GM12878 (cell line): ENCODE measurements around the gene CCNI.

ENCODE experiments used
- ATF2 ChIP-seq: IDR thresholded peaks from 2 replicates; pipeline ENCODE4 v1.6.1; 2012; ENCODE audit warnings: low read length, inconsistent platforms
- CTCF ChIP-seq, 3 experiments: IDR thresholded peaks in 2 of 3; conservative IDR thresholded peaks in 1 of 3; 2 replicates each; pipeline ENCODE4 v1.5.1; 2011; ENCODE audit warnings: low read depth in 3 of 3, low read length in 3 of 3, mild to moderate bottlenecking in 3 of 3, control low read depth in 2 of 3, moderate library complexity in 2 of 3, inconsistent platforms in 1 of 3, mixed read lengths in 1 of 3; ENCODE audit not compliant: control insufficient read depth in 2 of 3, insufficient read depth in 1 of 3; ENCODE audit errors: extremely low read depth in 1 of 3
- EGR1 ChIP-seq, 2 experiments: IDR thresholded peaks; 1 replicate in 1 of 2; 2 replicates in 1 of 2; pipeline ENCODE4 v1.6.1; 2011 to 2012; ENCODE audit warnings: low read depth in 2 of 2, low read length in 2 of 2, borderline replicate concordance in 1 of 2, mild to moderate bottlenecking in 1 of 2, moderate library complexity in 1 of 2
- EZH2 ChIP-seq: IDR thresholded peaks from 2 replicates; pipeline ENCODE4 v1.6.1; 2012; ENCODE audit warnings: low read depth, mild to moderate bottlenecking, control low read depth, inconsistent platforms, low read length, borderline replicate concordance; ENCODE audit not compliant: control insufficient read depth
- MAX ChIP-seq: IDR thresholded peaks from 2 replicates; pipeline ENCODE4 v1.6.1; 2012; ENCODE audit warnings: low read depth, low read length, improper control_type of control experiment
- MEF2A ChIP-seq: IDR thresholded peaks from 2 replicates; pipeline ENCODE4 v1.6.1; 2011; ENCODE audit warnings: low read depth, mild to moderate bottlenecking, low read length, moderate library complexity; ENCODE audit not compliant: insufficient read depth
- MXI1 ChIP-seq: fragments of 150-350 bp; IDR thresholded peaks from 2 replicates; pipeline ENCODE4 v1.6.1; 2011; ENCODE audit warnings: low read depth, mild to moderate bottlenecking, inconsistent platforms, low read length, improper control_type of control experiment
- MYB ChIP-seq: fragments of 150-350 bp; IDR thresholded peaks from 2 replicates; pipeline ENCODE4 v1.6.1; 2014; ENCODE audit warnings: mild to moderate bottlenecking, low read depth, low read length, borderline replicate concordance
- NR2C2 ChIP-seq: IDR thresholded peaks from 2 replicates; pipeline ENCODE4 v1.6.1; 2011; ENCODE audit warnings: borderline replicate concordance, low read depth; ENCODE audit not compliant: control insufficient read depth, insufficient read length
- POLR2A ChIP-seq: IDR thresholded peaks from 2 replicates; pipeline ENCODE4 v1.6.1; 2011; ENCODE audit warnings: low read depth, mild to moderate bottlenecking, low read length
- RFX5 ChIP-seq: IDR thresholded peaks from 2 replicates; pipeline ENCODE4 v1.6.1; 2011; ENCODE audit warnings: low read depth, low read length, improper control_type of control experiment
- SMAD1 ChIP-seq: fragments of 450-650 bp; IDR thresholded peaks from 2 replicates; pipeline ENCODE4 v1.6.1; 2018; ENCODE audit warnings: mild to moderate bottlenecking, low read depth; ENCODE audit not compliant: partially characterized antibody
- STAT3 ChIP-seq: IDR thresholded peaks from 2 replicates; pipeline ENCODE4 v1.6.1; 2011; ENCODE audit warnings: low read depth, low read length, improper control_type of control experiment
- ZNF274 ChIP-seq: IDR thresholded peaks from one replicate; pipeline ENCODE4 v1.8.0; 2011; ENCODE audit not compliant: insufficient read length, insufficient read depth

- TF ChIP-seq NR2C2 = no peak
- no peak for TF ChIP-seq RFX5
- no peak for TF ChIP-seq SMAD1
- TF ChIP-seq STAT3 = no peak
- no peak for TF ChIP-seq EZH2
- TF ChIP-seq CTCF (IDR thresholded peaks at IDR 0.05 in 2 of 3, conservative IDR thresholded peaks at IDR 0.05 in 1 of 3; ENCODE audit: control insufficient read depth in 2 of 3, extremely low read depth in 1 of 3, insufficient read depth in 1 of 3, low read depth in 3 of 3, low read length in 3 of 3) = no peak
- no peak for TF ChIP-seq MYB
- TF ChIP-seq ZNF274 = no peak
- no peak for TF ChIP-seq POLR2A
- TF ChIP-seq ATF2 = no peak
- TF ChIP-seq MAX = no peak
- TF ChIP-seq EGR1 (IDR thresholded peaks at IDR 0.05; ENCODE audit: borderline replicate concordance in 1 of 2, low read depth in 2 of 2, low read length in 2 of 2) = no peak
- TF ChIP-seq MEF2A = no peak
- TF ChIP-seq MXI1 = no peak
Measured at GRCh38 chr4:77084019-77084639, 8.3 kb upstream of the CCNI start.
